Lower lobe of right lung (tissue), 2 donors: ENCODE measurements around the gene SLC29A4. TPM values are rescaled to one million over a fixed set of nuclear protein-coding genes. Genes with fewer than 3 reads are reported as not detected.
A peak's percentile ranks its signal among the peaks of the same experiment; 100 is the strongest.

Experiments
- ATAC-seq, 2 donors: fragments of 200-7000 bp; cut with Tn5 transposase; one replicate each; pipeline ENCODE4 v1.9.1; 2020 to 2022; ENCODE audit warnings: mild to moderate bottlenecking in 2 of 2, moderate library complexity in 2 of 2
- DNase-seq: peaks from one replicate; pipeline ENCODE4 v3.0.0-alpha.2; 2020
- H3K27ac ChIP-seq: fragments of 200-600 bp; one replicate; pipeline ENCODE4 v1.8.0; 2022
- H3K27me3 ChIP-seq: fragments of 200-600 bp; one replicate; pipeline ENCODE4 v1.8.0; 2022; ENCODE audit warnings: low read depth
- H3K36me3 ChIP-seq: fragments of 200-600 bp; one replicate; pipeline ENCODE4 v1.8.0; 2022; ENCODE audit warnings: mild to moderate bottlenecking
- H3K4me1 ChIP-seq: fragments of 200-600 bp; one replicate; pipeline ENCODE4 v1.8.0; 2022
- H3K4me3 ChIP-seq: fragments of 200-600 bp; one replicate; pipeline ENCODE4 v1.8.0; 2022; ENCODE audit warnings: mild to moderate bottlenecking
- H3K9me3 ChIP-seq: fragments of 200-600 bp; one replicate; pipeline ENCODE4 v1.8.0; 2022
- intact Hi-C: fragments of 100-400 bp; cut with DNase I; formaldehyde crosslinking; loops from one replicate; pipeline ENCODE4 v1.11.0; 2022
- long read RNA-seq: library from polyadenylated mRNA; unstranded; transcript quantifications from one replicate; pipeline ENCODE4 v2.0.0, GENCODE V29; 2021
- total RNA-seq: library from RNA; stranded (reverse); fragmentation: NEBNext Ultra II Directional; extraction: Animal tissue kit (Norgen Biotek cat#: 25700); gene quantifications from one replicate; pipeline ENCODE4 v1.2.1, GENCODE V29; 2021
- TF ChIP-seq, protein P1 (sequence below): fragments of 200-600 bp; IDR thresholded peaks from one replicate; pipeline ENCODE4 v1.8.0; 2022; ENCODE audit warnings: antibody characterized with exemption, mild to moderate bottlenecking
- donor health status: DM: no; HTN: yes; CAD: no; lungs with severe emphysema.

SLC29A4 gene, protein sequence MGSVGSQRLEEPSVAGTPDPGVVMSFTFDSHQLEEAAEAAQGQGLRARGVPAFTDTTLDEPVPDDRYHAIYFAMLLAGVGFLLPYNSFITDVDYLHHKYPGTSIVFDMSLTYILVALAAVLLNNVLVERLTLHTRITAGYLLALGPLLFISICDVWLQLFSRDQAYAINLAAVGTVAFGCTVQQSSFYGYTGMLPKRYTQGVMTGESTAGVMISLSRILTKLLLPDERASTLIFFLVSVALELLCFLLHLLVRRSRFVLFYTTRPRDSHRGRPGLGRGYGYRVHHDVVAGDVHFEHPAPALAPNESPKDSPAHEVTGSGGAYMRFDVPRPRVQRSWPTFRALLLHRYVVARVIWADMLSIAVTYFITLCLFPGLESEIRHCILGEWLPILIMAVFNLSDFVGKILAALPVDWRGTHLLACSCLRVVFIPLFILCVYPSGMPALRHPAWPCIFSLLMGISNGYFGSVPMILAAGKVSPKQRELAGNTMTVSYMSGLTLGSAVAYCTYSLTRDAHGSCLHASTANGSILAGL
- total RNA-seq = 2.7 TPM
- long read RNA-seq, partial matches to known transcripts = 2 of 5 reads
- long read RNA-seq, other reads (novel, unspliced or antisense) = 3 of 5 reads

DNA sequence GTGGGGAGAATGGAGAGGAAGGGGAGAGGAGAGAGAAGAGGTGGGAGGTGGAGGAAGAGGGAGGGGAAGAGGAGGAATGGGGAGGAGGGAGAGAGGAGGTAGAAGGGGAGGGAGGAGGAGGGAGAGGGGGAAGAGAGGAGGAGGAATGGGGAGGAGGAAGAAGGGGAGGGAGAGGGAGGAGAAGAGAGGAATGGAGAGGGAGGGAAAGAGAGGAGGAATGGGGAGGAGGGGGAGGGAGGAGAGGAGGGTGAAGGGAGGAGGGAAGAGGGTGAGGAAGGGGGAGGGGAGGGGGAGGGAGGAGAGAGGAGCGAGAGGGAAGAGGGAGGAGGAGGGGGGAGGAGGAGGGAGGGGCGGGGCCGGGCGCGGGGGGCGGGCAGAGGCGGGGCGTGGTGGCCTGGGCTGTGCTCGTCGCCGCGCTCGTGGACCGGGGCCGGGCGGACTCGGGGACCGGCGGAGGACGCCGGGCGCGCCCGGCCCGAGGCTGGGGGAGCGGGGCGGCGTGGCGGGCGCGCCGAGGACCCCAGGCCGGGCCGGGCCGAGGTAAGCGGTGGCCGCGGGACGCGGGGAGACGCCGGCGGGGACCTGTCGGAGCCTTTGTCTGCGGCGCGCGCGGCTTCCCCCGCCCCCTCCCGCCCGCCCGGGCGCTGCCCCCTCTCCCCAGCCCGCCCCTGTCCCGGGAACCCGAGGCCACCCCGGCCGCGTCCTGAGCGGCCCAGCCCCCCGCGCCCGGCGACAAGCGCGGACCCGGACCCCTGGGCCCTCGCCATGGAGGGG, at the start of gene SLC29A4:
SLC29A4 (plus strand) TSS at position 401 of the 774 bp plus-strand sequence. CDS start 4,874 bp downstream, outside the sequence.
- H3K36me3 ChIP-seq = no peaks in the 10 kb centered on the region
- DNase-seq (no peak), ATAC-seq (peak; percentile 53 to 56)
- no peak within 1 kb of the TSS for H3K27ac ChIP-seq
- intact Hi-C loops = no loop called here
- H3K9me3 ChIP-seq = no peaks in the 10 kb centered on the region
- H3K27me3 ChIP-seq = peaks cover 11% of the 10 kb centered on the region
- H3K4me1 ChIP-seq = peaks cover 7% of the 10 kb centered on the region
- TF ChIP-seq, protein P1, sequence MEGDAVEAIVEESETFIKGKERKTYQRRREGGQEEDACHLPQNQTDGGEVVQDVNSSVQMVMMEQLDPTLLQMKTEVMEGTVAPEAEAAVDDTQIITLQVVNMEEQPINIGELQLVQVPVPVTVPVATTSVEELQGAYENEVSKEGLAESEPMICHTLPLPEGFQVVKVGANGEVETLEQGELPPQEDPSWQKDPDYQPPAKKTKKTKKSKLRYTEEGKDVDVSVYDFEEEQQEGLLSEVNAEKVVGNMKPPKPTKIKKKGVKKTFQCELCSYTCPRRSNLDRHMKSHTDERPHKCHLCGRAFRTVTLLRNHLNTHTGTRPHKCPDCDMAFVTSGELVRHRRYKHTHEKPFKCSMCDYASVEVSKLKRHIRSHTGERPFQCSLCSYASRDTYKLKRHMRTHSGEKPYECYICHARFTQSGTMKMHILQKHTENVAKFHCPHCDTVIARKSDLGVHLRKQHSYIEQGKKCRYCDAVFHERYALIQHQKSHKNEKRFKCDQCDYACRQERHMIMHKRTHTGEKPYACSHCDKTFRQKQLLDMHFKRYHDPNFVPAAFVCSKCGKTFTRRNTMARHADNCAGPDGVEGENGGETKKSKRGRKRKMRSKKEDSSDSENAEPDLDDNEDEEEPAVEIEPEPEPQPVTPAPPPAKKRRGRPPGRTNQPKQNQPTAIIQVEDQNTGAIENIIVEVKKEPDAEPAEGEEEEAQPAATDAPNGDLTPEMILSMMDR = no peak
- H3K4me3 ChIP-seq = peak within 1 kb of the TSS; percentile 47

DNA sequence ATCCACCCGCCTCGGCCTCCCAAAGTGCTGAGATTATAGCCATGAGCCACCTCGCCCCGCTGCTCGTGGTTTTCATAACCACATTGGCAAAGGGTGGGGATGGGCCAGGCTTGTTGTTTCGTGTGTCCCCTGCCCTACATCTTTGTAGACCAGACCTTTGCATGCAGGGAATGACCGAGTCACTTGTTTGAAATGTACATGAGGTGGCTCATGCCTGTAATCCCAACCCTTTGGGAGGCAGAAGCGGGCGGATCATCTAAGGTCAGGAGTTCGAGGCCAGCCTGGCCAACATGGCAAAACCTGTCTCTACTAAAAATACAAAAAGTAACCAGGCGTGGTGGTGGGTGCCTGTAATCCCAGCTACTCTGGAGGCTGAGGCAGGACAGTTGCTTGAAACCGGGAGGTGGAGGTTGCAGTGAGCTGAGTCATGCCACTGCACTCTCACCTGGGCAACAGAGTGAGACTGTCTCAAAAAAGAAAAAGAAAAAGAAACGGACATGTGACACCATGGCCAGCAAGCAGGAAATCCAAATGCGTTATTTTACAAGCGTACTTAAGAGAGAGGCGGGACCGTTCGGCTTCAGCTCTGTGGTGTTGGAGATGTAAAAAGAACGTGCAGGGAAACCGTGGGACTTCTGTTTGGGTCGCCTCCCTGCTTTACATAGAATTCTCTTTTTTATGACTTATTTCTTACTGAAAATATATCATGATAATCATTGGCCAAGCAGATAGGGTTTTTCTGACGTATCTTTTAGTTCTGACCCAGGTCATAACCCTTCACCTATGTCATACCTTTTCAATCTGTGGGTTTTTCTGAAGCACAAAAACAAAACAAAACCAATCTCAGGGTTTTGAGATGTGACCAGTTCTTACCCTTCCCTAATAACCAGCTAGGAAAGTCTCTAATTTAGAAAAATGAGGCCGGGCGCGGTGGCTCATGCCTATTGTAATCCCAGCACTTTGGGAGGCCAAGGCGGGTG, 47.6 kb upstream of the SLC29A4 start:
- ATAC-seq (peak; percentile 17 to 19), DNase-seq (peak; percentile 47)

DNA sequence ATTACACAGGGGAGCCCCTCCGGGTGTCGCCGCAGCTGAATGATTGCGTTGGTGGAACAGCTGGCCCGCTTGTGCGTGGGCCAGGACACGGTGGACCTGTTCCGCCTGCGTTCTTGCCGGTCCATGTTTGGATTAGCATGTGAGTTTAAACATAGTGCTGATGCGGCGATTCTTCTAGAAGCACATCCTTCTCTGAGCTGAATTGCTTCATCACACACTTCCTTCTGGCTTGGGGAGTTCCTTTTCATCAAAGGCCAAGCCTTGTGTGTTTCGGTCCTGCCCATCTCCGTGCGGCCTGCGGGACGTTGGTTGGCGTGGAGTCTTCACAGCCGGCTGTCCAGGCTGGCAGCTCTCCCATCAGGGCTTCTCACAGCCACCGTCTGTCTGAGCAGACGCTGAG, 45.5 kb upstream of the SLC29A4 start:
- peaks cover 26% of the 10 kb centered on the region for H3K4me1 ChIP-seq
- peaks cover 6% of the 10 kb centered on the region for H3K36me3 ChIP-seq
- H3K27ac ChIP-seq = peak overlapping the region; percentile 27
- H3K27me3 ChIP-seq = no peaks in the 10 kb centered on the region
- TF ChIP-seq, protein P1 = no peak
- H3K9me3 ChIP-seq = no peaks in the 10 kb centered on the region
- ATAC-seq (peak; percentile 51 to 67), DNase-seq (peak; percentile 73)
- intact Hi-C loops = no loop called here
- H3K4me3 ChIP-seq = peak overlapping the region; percentile 30

More for the DNA sequence above, 47.6 kb upstream of the SLC29A4 start:
- no peak overlapping the region for H3K27ac ChIP-seq
- H3K27me3 ChIP-seq = no peaks in the 10 kb centered on the region
- peaks cover 36% of the 10 kb centered on the region for H3K4me1 ChIP-seq
- TF ChIP-seq, protein P1 = no peak
- no peak overlapping the region for H3K4me3 ChIP-seq
- H3K9me3 ChIP-seq = no peaks in the 10 kb centered on the region
- intact Hi-C loops = no loop called here
- peaks cover 28% of the 10 kb centered on the region for H3K36me3 ChIP-seq

DNA sequence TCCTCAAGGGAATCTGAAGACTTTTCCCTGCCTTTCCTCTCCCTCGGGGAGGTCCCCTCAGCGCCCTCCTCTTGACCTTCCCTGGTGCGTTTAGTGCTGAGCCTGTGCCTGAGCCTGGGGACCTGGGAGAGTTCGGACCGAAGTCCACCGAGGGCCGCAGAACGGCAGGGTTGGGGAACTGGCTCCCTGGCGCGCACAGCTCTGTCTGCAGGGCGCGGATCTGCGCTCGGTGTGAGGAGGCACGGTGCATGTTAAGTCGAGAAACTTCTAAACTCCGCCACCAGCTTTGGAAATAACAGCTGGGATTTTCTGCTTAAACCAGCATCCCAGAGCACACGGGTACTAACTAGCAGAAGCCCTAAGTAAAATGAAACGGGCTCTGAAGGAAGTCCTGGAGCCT, 44.2 kb upstream of the SLC29A4 start:
- Histone ChIP-seq H3K36me3 (no peaks in the 10 kb centered on the region), H3K4me3 (no peak overlapping the region), H3K27me3 (no peaks in the 10 kb centered on the region), H3K9me3 (no peaks in the 10 kb centered on the region), H3K4me1 (peaks cover 16% of the 10 kb centered on the region), H3K27ac (no peak overlapping the region)
- TF ChIP-seq, protein P1 = no peak
- ATAC-seq = no peak
- intact Hi-C loops = no loop called here
- DNase-seq = no peak
